CD4-positive, alpha-beta memory T cell (primary cell): ENCODE data around the gene ACSS1. TPM values are rescaled to one million over a fixed set of nuclear protein-coding genes. Genes with fewer than 3 reads are reported as not detected.

Experiments used
- CTCF ChIA-PET: fragments of 350-600 bp; sonication (Branson Sonifier 250); formaldehyde crosslinking; loops from one replicate; lab custom pipeline; 2021; ENCODE audit warnings: inconsistent platforms; ENCODE audit not compliant: partially characterized antibody; lab: Charles Lee
- POLR2A ChIA-PET: fragments of 350-600 bp; sonication (Branson Sonifier 250); formaldehyde crosslinking; loops from one replicate; lab custom pipeline; 2021; ENCODE audit not compliant: partially characterized antibody; lab: Charles Lee
- DNase-seq, 5 donors: peaks; one replicate each; pipeline versions ENCODE4 v3.0.0 to v3.0.0-alpha.2; 2020 to 2022; ENCODE audit warnings: mixed read lengths in 1 of 5
- H3K27ac ChIP-seq: one replicate; pipeline ENCODE4 v1.7.0; 2013; ENCODE audit warnings: low read depth, low read length
- H3K27me3 ChIP-seq: 2 replicates; pipeline ENCODE4 v1.7.0; 2013; ENCODE audit warnings: mild to moderate bottlenecking, low read length, moderate library complexity; ENCODE audit not compliant: insufficient read depth
- H3K36me3 ChIP-seq: 2 replicates; pipeline ENCODE4 v1.7.0; 2013; ENCODE audit warnings: mild to moderate bottlenecking, low read length, moderate library complexity; ENCODE audit not compliant: insufficient read depth
- H3K4me1 ChIP-seq: 2 replicates; pipeline ENCODE4 v1.7.0; 2013; ENCODE audit warnings: mild to moderate bottlenecking, low read length, moderate library complexity; ENCODE audit not compliant: insufficient read depth
- H3K4me3 ChIP-seq, 2 donors: one replicate each; pipeline ENCODE4 v1.7.0; 2013; ENCODE audit warnings: low read length in 2 of 2, mild to moderate bottlenecking in 1 of 2
- H3K9me3 ChIP-seq, 2 donors: one replicate each; pipeline ENCODE4 v1.7.0; 2013; ENCODE audit warnings: low read length in 2 of 2, control low read depth in 1 of 2; ENCODE audit not compliant: control insufficient read depth in 1 of 2
- H3K27ac Mint-ChIP-seq, 7 donors: one replicate each; pipeline ENCODE4 v1.8.0; 2020 to 2021; ENCODE audit warnings: mixed read lengths in 7 of 7, mild to moderate bottlenecking in 6 of 7, inconsistent platforms in 3 of 7, moderate library complexity in 3 of 7
- H3K27me3 Mint-ChIP-seq, 2 donors: one replicate each; pipeline ENCODE4 v1.8.0; 2020 to 2021; ENCODE audit warnings: mixed read lengths in 2 of 2
- H3K36me3 Mint-ChIP-seq, 2 donors: one replicate each; pipeline ENCODE4 v1.8.0; 2020 to 2021; ENCODE audit warnings: mixed read lengths in 2 of 2, inconsistent platforms in 1 of 2, mild to moderate bottlenecking in 1 of 2
- H3K4me1 Mint-ChIP-seq, 4 donors: one replicate each; pipeline ENCODE4 v1.8.0; 2020 to 2021; ENCODE audit warnings: mixed read lengths in 4 of 4, mild to moderate bottlenecking in 1 of 4
- H3K4me3 Mint-ChIP-seq, 8 donors: one replicate each; pipeline ENCODE4 v1.8.0; 2020 to 2021; ENCODE audit warnings: mixed read lengths in 8 of 8, mild to moderate bottlenecking in 7 of 8, moderate library complexity in 6 of 8, inconsistent platforms in 3 of 8
- H3K9me3 Mint-ChIP-seq, 8 donors: one replicate each; pipeline ENCODE4 v1.8.0; 2020 to 2021; ENCODE audit warnings: mixed read lengths in 8 of 8, mild to moderate bottlenecking in 5 of 8, inconsistent platforms in 3 of 8, moderate library complexity in 1 of 8
- intact Hi-C: fragments of 100-400 bp; cut with micrococcal nuclease; formaldehyde crosslinking; loops from one replicate; pipeline ENCODE4 v1.15.1; 2023
- polyA plus RNA-seq, 2 donors: library from polyadenylated mRNA; unstranded; fragments of 300-500 nt; fragmentation: Illumina TruSeq; gene quantifications; one replicate each; pipeline ENCODE4 v1.2.3, GENCODE V29; 2021
- total RNA-seq, 2 experiments: library from RNA; stranded (reverse); gene quantifications; one replicate each; pipeline ENCODE4 v1.2.3, GENCODE V29; 2021

The ACSS1 gene
- total and polyA plus RNA-seq, 4 experiments from 2014 or later = 44.6 to 56.5 (median 51.3) TPM

GRCh38 chr20:25089662-25090061, 31.7 kb upstream of the ACSS1 start:
- peaks cover 0 to 2% (median 0%) of the 10 kb centered on the region in 8 donors for H3K9me3 Mint-ChIP-seq
- no peaks in the 10 kb centered on the region for H3K9me3 ChIP-seq
- intact Hi-C loops = loop anchor here (1.0 to 2.0 kb wide), 3 partner anchors 31 to 301 kb away; partner anchors contain the start of genes ABHD12 and ACSS1
- no peaks in the 10 kb centered on the region for H3K36me3 ChIP-seq
- peaks cover 10% of the 10 kb centered on the region for H3K27me3 ChIP-seq
- DNase-seq = no peak
- no peak overlapping the region for H3K4me3 Mint-ChIP-seq
- H3K27ac ChIP-seq = no peak overlapping the region
- H3K36me3 Mint-ChIP-seq = no peaks in the 10 kb centered on the region
- H3K4me3 ChIP-seq = no peak overlapping the region
- ChIA-PET CTCF (interaction anchor here (1.3 to 3.1 kb wide), 5 partner anchors 9 to 158 kb away, joined by 3 to 26 read pairs (median 5); no protein-coding TSS in a partner anchor), POLR2A (interaction anchor here (0.6 to 4.5 kb wide), 7 partner anchors 9 to 189 kb away, joined by 3 to 60 read pairs (median 9); partner anchors contain the start of genes ACSS1, APMAP and ENTPD6)
- peaks cover 40% of the 10 kb centered on the region for H3K4me1 ChIP-seq
- peaks cover 4 to 8% of the 10 kb centered on the region in 2 donors for H3K27me3 Mint-ChIP-seq
- peak overlapping the region in 5 of 7 donors; percentile 13 to 88 (median 86) for H3K27ac Mint-ChIP-seq
- H3K4me1 Mint-ChIP-seq = peaks cover 31 to 46% (median 41%) of the 10 kb centered on the region in 4 donors

- Histone ChIP-seq H3K27ac (no peak overlapping the region), H3K4me1 (peaks cover 46% of the 10 kb centered on the region), H3K9me3 (no peaks in the 10 kb centered on the region), H3K27me3 (peaks cover 16% of the 10 kb centered on the region), H3K36me3 (no peaks in the 10 kb centered on the region), H3K4me3 (no peak overlapping the region)
- DNase-seq = no peak
- Mint-ChIP-seq H3K36me3 (no peaks in the 10 kb centered on the region), H3K4me1 (peaks cover 34 to 52% (median 45%) of the 10 kb centered on the region in 4 donors), H3K4me3 (no peak overlapping the region), H3K27ac (peak overlapping the region in 6 of 7 donors; percentile 9 to 79 (median 36)), H3K27me3 (peaks cover 4 to 11% of the 10 kb centered on the region in 2 donors), H3K9me3 (peaks cover 0 to 2% (median 0%) of the 10 kb centered on the region in 8 donors)
- intact Hi-C loops = no loop called here
- ChIA-PET POLR2A (interaction anchor here (0.6 to 4.5 kb wide), 2 partner anchors 31 to 190 kb away, joined by 3 to 60 read pairs; partner anchors contain the start of gene ACSS1), CTCF (interaction anchor here (1.7 to 3.1 kb wide), 3 partner anchors 8 to 26 kb away, joined by 5 to 26 read pairs (median 5); no protein-coding TSS in a partner anchor)
These were observed 31.2 kb upstream of the ACSS1 start for GRCh38 chr20:25089096-25089495.

- no peak overlapping the region for H3K4me3 ChIP-seq
- Mint-ChIP-seq H3K4me3 (no peak overlapping the region), H3K27me3 (peaks cover 11 to 18% of the 10 kb centered on the region in 2 donors), H3K4me1 (peaks cover 36 to 60% (median 51%) of the 10 kb centered on the region in 4 donors), H3K27ac (no peak overlapping the region), H3K9me3 (peaks cover 0 to 2% (median 0%) of the 10 kb centered on the region in 8 donors), H3K36me3 (no peaks in the 10 kb centered on the region)
- ChIA-PET CTCF (no interaction called here), POLR2A (no interaction called here)
- H3K36me3 ChIP-seq = no peaks in the 10 kb centered on the region
- intact Hi-C loops = no loop called here
- no peak for DNase-seq
- H3K27ac ChIP-seq = no peak overlapping the region
- peaks cover 54% of the 10 kb centered on the region for H3K4me1 ChIP-seq
- H3K27me3 ChIP-seq = peaks cover 24% of the 10 kb centered on the region
- H3K9me3 ChIP-seq = no peaks in the 10 kb centered on the region
These were observed 30.3 kb upstream of the ACSS1 start for GRCh38 chr20:25088267-25088666.

- DNase-seq = no peak
- CTCF ChIA-PET = interaction anchor here (1.2 kb wide), 1 partner anchor 25 kb away, joined by 3 read pairs; no protein-coding TSS in a partner anchor
- Mint-ChIP-seq H3K27me3 (peaks cover 19 to 24% of the 10 kb centered on the region in 2 donors), H3K4me3 (no peak overlapping the region), H3K9me3 (peaks cover 0 to 3% (median 0%) of the 10 kb centered on the region in 8 donors), H3K4me1 (peaks cover 34 to 63% (median 52%) of the 10 kb centered on the region in 4 donors), H3K36me3 (no peaks in the 10 kb centered on the region), H3K27ac (peak overlapping the region in 1 of 7 donors; percentile 30)
- no peak overlapping the region for H3K4me3 ChIP-seq
- no peaks in the 10 kb centered on the region for H3K9me3 ChIP-seq
- intact Hi-C loops = no loop called here
- no peaks in the 10 kb centered on the region for H3K36me3 ChIP-seq
- H3K27me3 ChIP-seq = peaks cover 33% of the 10 kb centered on the region
- peaks cover 53% of the 10 kb centered on the region for H3K4me1 ChIP-seq
- POLR2A ChIA-PET = no interaction called here
- no peak overlapping the region for H3K27ac ChIP-seq
These were observed 29.4 kb upstream of the ACSS1 start for GRCh38 chr20:25087186-25087929.

GRCh38 chr20:25085756-25086495, 28.0 kb upstream of the ACSS1 start:
- CTCF ChIA-PET = interaction anchor here (1.2 kb wide), 1 partner anchor 24 kb away, joined by 3 read pairs; no protein-coding TSS in a partner anchor
- Mint-ChIP-seq H3K9me3 (peaks cover 0 to 3% (median 0%) of the 10 kb centered on the region in 8 donors), H3K27ac (peak overlapping the region in 1 of 7 donors; percentile 36), H3K27me3 (peaks cover 23 to 30% of the 10 kb centered on the region in 2 donors), H3K4me3 (peak overlapping the region in 3 of 8 donors; percentile 39 to 55 (median 53)), H3K4me1 (peaks cover 21 to 56% (median 38%) of the 10 kb centered on the region in 4 donors), H3K36me3 (peaks cover 0 to under 1% of the 10 kb centered on the region in 2 donors)
- intact Hi-C loops = no loop called here
- H3K27me3 ChIP-seq = peaks cover 36% of the 10 kb centered on the region
- H3K4me3 ChIP-seq = no peak overlapping the region
- H3K9me3 ChIP-seq = no peaks in the 10 kb centered on the region
- POLR2A ChIA-PET = no interaction called here
- H3K27ac ChIP-seq = no peak overlapping the region
- peaks cover 44% of the 10 kb centered on the region for H3K4me1 ChIP-seq
- H3K36me3 ChIP-seq = no peaks in the 10 kb centered on the region
- no peak for DNase-seq

- H3K4me1 Mint-ChIP-seq = peaks cover 9 to 48% (median 29%) of the 10 kb centered on the region in 4 donors
- ChIA-PET CTCF (interaction anchor here (0.7 to 1.0 kb wide), 3 partner anchors 87 to 110 kb away, joined by 3 to 4 read pairs (median 4); no protein-coding TSS in a partner anchor), POLR2A (no interaction called here)
- H3K27ac Mint-ChIP-seq = peak overlapping the region in 1 of 7 donors; percentile 60
- DNase-seq = no peak
- Histone ChIP-seq H3K27me3 (peaks cover 38% of the 10 kb centered on the region), H3K4me1 (peaks cover 32% of the 10 kb centered on the region), H3K27ac (no peak overlapping the region), H3K36me3 (no peaks in the 10 kb centered on the region), H3K9me3 (no peaks in the 10 kb centered on the region), H3K4me3 (peak overlapping the region in 1 of 2 donors; percentile 15)
- H3K9me3 Mint-ChIP-seq = peaks cover 0 to 5% (median 0%) of the 10 kb centered on the region in 8 donors
- intact Hi-C loops = no loop called here
- peak overlapping the region; percentile 31 to 83 (median 74) for H3K4me3 Mint-ChIP-seq
- H3K36me3 Mint-ChIP-seq = peaks cover 2 to 3% of the 10 kb centered on the region in 2 donors
- H3K27me3 Mint-ChIP-seq = peaks cover 32 to 41% of the 10 kb centered on the region in 2 donors
These were observed 26.8 kb upstream of the ACSS1 start for GRCh38 chr20:25084626-25085187.
